K562 (cell line): ENCODE measurements around the gene EIF4G1. TPM values are rescaled to one million over a fixed set of nuclear protein-coding genes. Genes with fewer than 3 reads are reported as not detected.
A peak's percentile ranks its signal among the peaks of the same experiment; 100 is the strongest.

ENCODE experiments used
- CREBBP ChIP-seq: IDR thresholded peaks from one replicate; pipeline ENCODE4 v1.6.1; 2012; ENCODE audit warnings: low read depth, mild to moderate bottlenecking, control low read depth, inconsistent platforms, low read length
- CREM ChIP-seq: IDR thresholded peaks from 2 replicates; pipeline ENCODE4 v1.6.1; 2014; ENCODE audit warnings: antibody characterized with exemption, low read depth
- E2F1 ChIP-seq: sonication (generic); formaldehyde crosslinking; IDR thresholded peaks from 2 replicates; pipeline ENCODE4 v1.8.1; 2023; ENCODE audit warnings: mild to moderate bottlenecking, missing genetic modification reagents, moderate library complexity
- EHMT2 ChIP-seq: fragments of 450-650 bp; IDR thresholded peaks from 2 replicates; pipeline ENCODE4 v1.6.1; 2018; ENCODE audit warnings: antibody characterized with exemption
- FOXJ2 ChIP-seq: fragments of 200-800 bp; sonication (Bioruptor generic); IDR thresholded peaks from 2 replicates; pipeline ENCODE4 v1.6.1; 2016; ENCODE audit warnings: missing genetic modification characterization, missing compliant biosample characterization
- HMGN3 ChIP-seq: IDR thresholded peaks from 2 replicates; pipeline ENCODE4 v1.6.1; 2011; ENCODE audit warnings: borderline replicate concordance, low read depth, mild to moderate bottlenecking, mixed read lengths, low read length; ENCODE audit not compliant: insufficient read length; ENCODE audit errors: extremely low read depth
- ILK ChIP-seq: fragments of 450-650 bp; IDR thresholded peaks from 2 replicates; pipeline ENCODE4 v1.6.1; 2016; ENCODE audit warnings: missing genetic modification characterization, low read depth, mild to moderate bottlenecking, missing compliant biosample characterization, moderate library complexity, borderline replicate concordance
- MAZ ChIP-seq, 2 experiments: fragments of 450-650 bp in 1 of 2; sonication (generic) in 1 of 2; formaldehyde crosslinking; IDR thresholded peaks in 1 of 2; conservative IDR thresholded peaks in 1 of 2; 2 replicates each; pipeline versions ENCODE4 v1.4.0 to v1.5.0; 2020; ENCODE audit warnings: mild to moderate bottlenecking in 1 of 2, missing genetic modification reagents in 1 of 2
- NCOA1 ChIP-seq: fragments of 450-650 bp; IDR thresholded peaks from 2 replicates; pipeline ENCODE4 v1.6.1; 2016; ENCODE audit warnings: low read depth
- NFRKB ChIP-seq: fragments of 450-650 bp; IDR thresholded peaks from 2 replicates; pipeline ENCODE4 v1.6.1; 2016; ENCODE audit warnings: low read depth
- PURB ChIP-seq: sonication (generic); formaldehyde crosslinking; IDR thresholded peaks from 2 replicates; pipeline ENCODE4 v1.9.0; 2021; ENCODE audit warnings: low read depth, mild to moderate bottlenecking, missing genetic modification reagents
- RNF2 ChIP-seq: sonication (generic); IDR thresholded peaks from 2 replicates; pipeline ENCODE4 v1.6.1; 2016
- SMAD2 ChIP-seq: fragments of 150-350 bp; IDR thresholded peaks from 2 replicates; pipeline ENCODE4 v1.6.1; 2014; ENCODE audit warnings: low read depth, mild to moderate bottlenecking, low read length
- TEAD4 ChIP-seq, 2 experiments: sonication (generic) in 1 of 2; formaldehyde crosslinking in 1 of 2; IDR thresholded peaks; 2 replicates each; pipeline versions ENCODE4 v1.6.1 to v1.8.0; 2012 to 2022; ENCODE audit warnings: borderline replicate concordance in 1 of 2, inconsistent platforms in 1 of 2, low read length in 1 of 2, mild to moderate bottlenecking in 1 of 2, missing genetic modification reagents in 1 of 2
- ZNF140 ChIP-seq: fragments of 250-450 bp; sonication (Bioruptor Pico); IDR thresholded peaks from 2 replicates; pipeline ENCODE4 v1.8.0; 2021; ENCODE audit warnings: moderate library complexity, mild to moderate bottlenecking, inconsistent platforms
- ZNF282 ChIP-seq: sonication (generic); formaldehyde crosslinking; IDR thresholded peaks from 2 replicates; pipeline ENCODE4 v1.8.1; 2023; ENCODE audit warnings: missing genetic modification reagents
- ZNF408 ChIP-seq: fragments of 250-450 bp; sonication (Bioruptor Pico); IDR thresholded peaks from 2 replicates; pipeline ENCODE4 v1.4.0; 2020; ENCODE audit warnings: low read depth, mild to moderate bottlenecking, moderate library complexity
- ZNF695 ChIP-seq: fragments of 450-650 bp; formaldehyde crosslinking; IDR thresholded peaks from 2 replicates; pipeline ENCODE4 v1.4.0; 2020; ENCODE audit warnings: mild to moderate bottlenecking, moderate library complexity
- polyA plus RNA-seq, 8 experiments: library from polyadenylated mRNA; depleted of rRNA in 4 of 8; stranded (reverse) in 5 of 8; unstranded in 3 of 8; fragments of >200 nt; fragmentation: Nextera tagmentation in 2 of 8; fragmentation: Illumina TruSeq in 1 of 8; extraction: Ambion mirVana in 2 of 8; extraction: Trizol in 1 of 8; gene quantifications; 2 replicates each; pipeline versions ENCODE4 v1.2.1 to v1.2.3, GENCODE V29; 2011 to 2014; ENCODE audit warnings: inconsistent platforms in 1 of 8, missing spikeins in 1 of 8
- total RNA-seq, 7 experiments: library from RNA; depleted of rRNA in 6 of 7; stranded (reverse); fragments of >200 nt in 6 of 7; fragmentation: Illumina TruSeq in 2 of 7; extraction: Trizol in 2 of 7; gene quantifications; 2 replicates each; pipeline versions ENCODE4 v1.2.1 to v1.2.3, GENCODE V29; 2011 to 2021; ENCODE audit warnings: low replicate concordance in 1 of 7
- TF ChIP-seq, protein P1 (sequence below): fragments of 250-450 bp; sonication (Bioruptor Pico); IDR thresholded peaks from 2 replicates; pipeline ENCODE4 v1.5.0; 2021
- TF ChIP-seq, protein P2 (sequence below): IDR thresholded peaks from 2 replicates; pipeline ENCODE4 v1.6.1; 2011; ENCODE audit warnings: borderline replicate concordance, low read depth, mild to moderate bottlenecking, moderate library complexity, low read length; ENCODE audit not compliant: insufficient read depth, poor library complexity, severe bottlenecking
- TF ChIP-seq, protein P3 (sequence below): sonication (generic); formaldehyde crosslinking; IDR thresholded peaks from 2 replicates; pipeline ENCODE4 v1.8.0; 2022; ENCODE audit warnings: mild to moderate bottlenecking, missing genetic modification reagents
- TF ChIP-seq, protein P4 (sequence below): IDR thresholded peaks from 2 replicates; pipeline ENCODE4 v1.6.1; 2011; ENCODE audit not compliant: insufficient read length; ENCODE audit errors: extremely low read depth

The EIF4G1 gene
- total and polyA plus RNA-seq, 9 of the 15 experiments (the other 6 are each of a cell fraction or from before 2014, with no cell fraction given) = 4.6 to 505 (median 155) TPM

DNA sequence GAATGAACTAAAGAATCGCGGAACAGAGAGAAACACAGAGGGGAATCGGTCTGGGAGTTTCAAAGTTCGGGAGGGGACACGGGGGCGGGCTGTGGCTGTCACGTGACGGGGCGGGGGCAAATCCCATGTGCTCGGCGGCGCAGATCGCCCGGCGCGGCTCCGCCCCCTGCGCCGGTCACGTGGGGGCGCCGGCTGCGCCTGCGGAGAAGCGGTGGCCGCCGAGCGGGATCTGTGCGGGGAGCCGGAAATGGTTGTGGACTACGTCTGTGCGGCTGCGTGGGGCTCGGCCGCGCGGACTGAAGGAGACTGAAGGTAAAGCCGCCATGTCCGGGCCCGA lies at the start of gene EIF4G1 (continued):
- TF ChIP-seq RNF2 = no peak
- TF ChIP-seq E2F1 (CRISPR knock-in tag) = no peak
- no peak for TF ChIP-seq NCOA1
- no peak for TF ChIP-seq CREBBP
- TF ChIP-seq SMAD2 = no peak
- no peak for TF ChIP-seq PURB (CRISPR knock-in tag)
- TF ChIP-seq, protein P1, sequence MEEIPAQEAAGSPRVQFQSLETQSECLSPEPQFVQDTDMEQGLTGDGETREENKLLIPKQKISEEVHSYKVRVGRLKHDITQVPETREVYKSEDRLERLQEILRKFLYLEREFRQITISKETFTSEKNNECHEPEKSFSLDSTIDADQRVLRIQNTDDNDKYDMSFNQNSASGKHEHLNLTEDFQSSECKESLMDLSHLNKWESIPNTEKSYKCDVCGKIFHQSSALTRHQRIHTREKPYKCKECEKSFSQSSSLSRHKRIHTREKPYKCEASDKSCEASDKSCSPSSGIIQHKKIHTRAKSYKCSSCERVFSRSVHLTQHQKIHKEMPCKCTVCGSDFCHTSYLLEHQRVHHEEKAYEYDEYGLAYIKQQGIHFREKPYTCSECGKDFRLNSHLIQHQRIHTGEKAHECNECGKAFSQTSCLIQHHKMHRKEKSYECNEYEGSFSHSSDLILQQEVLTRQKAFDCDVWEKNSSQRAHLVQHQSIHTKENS = no peak
- TF ChIP-seq CREM = peak; percentile 39; the same call in 1 of the 2 replicates
- TF ChIP-seq NFRKB = no peak
- TF ChIP-seq, protein P2, sequence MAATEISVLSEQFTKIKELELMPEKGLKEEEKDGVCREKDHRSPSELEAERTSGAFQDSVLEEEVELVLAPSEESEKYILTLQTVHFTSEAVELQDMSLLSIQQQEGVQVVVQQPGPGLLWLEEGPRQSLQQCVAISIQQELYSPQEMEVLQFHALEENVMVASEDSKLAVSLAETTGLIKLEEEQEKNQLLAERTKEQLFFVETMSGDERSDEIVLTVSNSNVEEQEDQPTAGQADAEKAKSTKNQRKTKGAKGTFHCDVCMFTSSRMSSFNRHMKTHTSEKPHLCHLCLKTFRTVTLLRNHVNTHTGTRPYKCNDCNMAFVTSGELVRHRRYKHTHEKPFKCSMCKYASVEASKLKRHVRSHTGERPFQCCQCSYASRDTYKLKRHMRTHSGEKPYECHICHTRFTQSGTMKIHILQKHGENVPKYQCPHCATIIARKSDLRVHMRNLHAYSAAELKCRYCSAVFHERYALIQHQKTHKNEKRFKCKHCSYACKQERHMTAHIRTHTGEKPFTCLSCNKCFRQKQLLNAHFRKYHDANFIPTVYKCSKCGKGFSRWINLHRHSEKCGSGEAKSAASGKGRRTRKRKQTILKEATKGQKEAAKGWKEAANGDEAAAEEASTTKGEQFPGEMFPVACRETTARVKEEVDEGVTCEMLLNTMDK = no peak
- TF ChIP-seq ZNF282 (CRISPR knock-in tag) = no peak
- no peak for TF ChIP-seq MAZ (CRISPR knock-in tag; conservative IDR thresholded peaks at IDR 0.05 in 1 of 2, IDR thresholded peaks at IDR 0.05 in 1 of 2)
- TF ChIP-seq FOXJ2 (tag) = no peak
- no peak for TF ChIP-seq ZNF408 (CRISPR knock-in tag)
- no peak for TF ChIP-seq EHMT2
- no peak for TF ChIP-seq TEAD4 (IDR thresholded peaks at IDR 0.05; ENCODE audit: low read length)
- TF ChIP-seq TEAD4 (CRISPR knock-in tag; IDR thresholded peaks at IDR 0.05; ENCODE audit: borderline replicate concordance) = no peak
- TF ChIP-seq, protein P3, sequence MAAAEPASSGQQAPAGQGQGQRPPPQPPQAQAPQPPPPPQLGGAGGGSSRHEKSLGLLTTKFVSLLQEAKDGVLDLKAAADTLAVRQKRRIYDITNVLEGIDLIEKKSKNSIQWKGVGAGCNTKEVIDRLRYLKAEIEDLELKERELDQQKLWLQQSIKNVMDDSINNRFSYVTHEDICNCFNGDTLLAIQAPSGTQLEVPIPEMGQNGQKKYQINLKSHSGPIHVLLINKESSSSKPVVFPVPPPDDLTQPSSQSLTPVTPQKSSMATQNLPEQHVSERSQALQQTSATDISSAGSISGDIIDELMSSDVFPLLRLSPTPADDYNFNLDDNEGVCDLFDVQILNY (CRISPR knock-in tag) = no peak
- no peak for TF ChIP-seq ZNF695
- no peak for TF ChIP-seq ILK (tag)
- TF ChIP-seq HMGN3 = no peak
- TF ChIP-seq, protein P4, sequence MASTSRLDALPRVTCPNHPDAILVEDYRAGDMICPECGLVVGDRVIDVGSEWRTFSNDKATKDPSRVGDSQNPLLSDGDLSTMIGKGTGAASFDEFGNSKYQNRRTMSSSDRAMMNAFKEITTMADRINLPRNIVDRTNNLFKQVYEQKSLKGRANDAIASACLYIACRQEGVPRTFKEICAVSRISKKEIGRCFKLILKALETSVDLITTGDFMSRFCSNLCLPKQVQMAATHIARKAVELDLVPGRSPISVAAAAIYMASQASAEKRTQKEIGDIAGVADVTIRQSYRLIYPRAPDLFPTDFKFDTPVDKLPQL = no peak
- no peak for TF ChIP-seq ZNF140 (CRISPR knock-in tag)
